Ascending aorta (tissue), 2 donors: Measurements from ENCODE around the gene MIGA1. TPM values are rescaled to one million over a fixed set of nuclear protein-coding genes. Genes with fewer than 3 reads are reported as not detected.

ENCODE experiments used
- DNase-seq, 2 donors: peaks; one replicate each; pipeline ENCODE4 v3.0.0-alpha.2; 2019; ENCODE audit warnings: low spot score in 2 of 2
- H3K27ac ChIP-seq, 2 donors: fragments of 200-600 bp; sonication (generic); one replicate each; pipeline ENCODE4 v1.5.1; 2016 to 2017; ENCODE audit warnings: mild to moderate bottlenecking in 1 of 2
- H3K27me3 ChIP-seq: fragments of 200-600 bp; sonication (generic); one replicate; pipeline ENCODE4 v1.5.1; 2017
- H3K36me3 ChIP-seq, 2 donors: fragments of 200-600 bp; sonication (generic); one replicate each; pipeline ENCODE4 v1.5.1; 2016
- H3K4me1 ChIP-seq, 2 donors: fragments of 200-600 bp; sonication (generic); one replicate each; pipeline ENCODE4 v1.5.1; 2016 to 2017; ENCODE audit warnings: mild to moderate bottlenecking in 1 of 2
- H3K4me3 ChIP-seq, 2 donors: fragments of 200-600 bp; sonication (generic); one replicate each; pipeline ENCODE4 v1.5.1; 2016 to 2017; ENCODE audit warnings: mild to moderate bottlenecking in 1 of 2
- H3K9me3 ChIP-seq, 2 donors: fragments of 200-600 bp; sonication (generic); one replicate each; pipeline ENCODE4 v1.5.1; 2016
- CTCF ChIP-seq, 3 experiments: fragments of 200-600 bp in 2 of 3; fragments of 450-650 bp in 1 of 3; sonication (generic) in 2 of 3; IDR thresholded peaks; one replicate each; pipeline ENCODE4 v1.5.1; 2016 to 2019; ENCODE audit warnings: antibody characterized with exemption in 3 of 3, mild to moderate bottlenecking in 1 of 3, moderate library complexity in 1 of 3
- intact Hi-C: fragments of 100-400 bp; cut with DNase I; formaldehyde crosslinking; loops from one replicate; pipeline ENCODE4 v1.15.1; 2023
- total RNA-seq: library from RNA; depleted of rRNA; stranded (reverse); fragments of >200 nt; gene quantifications from one replicate; pipeline ENCODE4 v1.1.0, GENCODE V29; 2016

Gene MIGA1
- 13.1 TPM for total RNA-seq

GRCh38 chr1:77779529-77780281, at the start of gene MIGA1:
MIGA1 (plus strand) TSS chr1:77779649; CDS start chr1:77783253, 3,604 bp downstream.
- peaks cover 0 to 3% of the 10 kb centered on the region in 2 donors for H3K4me1 ChIP-seq
- no peaks in the 10 kb centered on the region for H3K27me3 ChIP-seq
- peak within 1 kb of the TSS; percentile 84 to 92 for H3K4me3 ChIP-seq
- no peaks in the 10 kb centered on the region for H3K9me3 ChIP-seq
- TF ChIP-seq CTCF (IDR thresholded peaks at IDR 0.05) = no peak
- peaks cover 4 to 8% of the 10 kb centered on the region in 2 donors for H3K36me3 ChIP-seq
- peak; percentile 57 to 93 for DNase-seq
- peak within 1 kb of the TSS; percentile 72 to 78 for H3K27ac ChIP-seq
- intact Hi-C loops = loop anchor here (1.0 to 2.0 kb wide), 2 partner anchors 20 to 109 kb away; partner anchors contain the start of genes NEXN and USP33

GRCh38 chr1:77732090-77732489, 47.4 kb upstream of the MIGA1 start:
- no peak for TF ChIP-seq CTCF (IDR thresholded peaks at IDR 0.05)
- no peaks in the 10 kb centered on the region for H3K27me3 ChIP-seq
- no peak overlapping the region for H3K27ac ChIP-seq
- H3K36me3 ChIP-seq = peaks cover 27 to 43% of the 10 kb centered on the region in 2 donors
- H3K4me3 ChIP-seq = no peak overlapping the region
- DNase-seq = no peak
- no peaks in the 10 kb centered on the region for H3K9me3 ChIP-seq
- intact Hi-C loops = no loop called here
- no peaks in the 10 kb centered on the region for H3K4me1 ChIP-seq

- H3K4me3 ChIP-seq = no peak overlapping the region
- H3K36me3 ChIP-seq = peaks cover 21 to 29% of the 10 kb centered on the region in 2 donors
- no peak overlapping the region for H3K27ac ChIP-seq
- intact Hi-C loops = no loop called here
- no peak for DNase-seq
- no peak for TF ChIP-seq CTCF (IDR thresholded peaks at IDR 0.05)
- H3K27me3 ChIP-seq = no peaks in the 10 kb centered on the region
- no peaks in the 10 kb centered on the region for H3K9me3 ChIP-seq
- no peaks in the 10 kb centered on the region for H3K4me1 ChIP-seq
Observed at GRCh38 chr1:77739235-77739634, 40.2 kb upstream of the MIGA1 start.

- intact Hi-C loops = no loop called here
- no peak for TF ChIP-seq CTCF (IDR thresholded peaks at IDR 0.05)
- DNase-seq = no peak
Observed at GRCh38 chr1:77741316-77741715, 38.1 kb upstream of the MIGA1 start.

GRCh38 chr1:77742011-77742555, 37.4 kb upstream of the MIGA1 start:
- DNase-seq = no peak
- intact Hi-C loops = no loop called here
- H3K27ac ChIP-seq = no peak overlapping the region
- TF ChIP-seq CTCF (IDR thresholded peaks at IDR 0.05) = no peak
- H3K4me3 ChIP-seq = no peak overlapping the region
- H3K36me3 ChIP-seq = peaks cover 16 to 29% of the 10 kb centered on the region in 2 donors
- H3K9me3 ChIP-seq = no peaks in the 10 kb centered on the region
- no peaks in the 10 kb centered on the region for H3K27me3 ChIP-seq
- H3K4me1 ChIP-seq = no peaks in the 10 kb centered on the region

More at GRCh38 chr1:77741316-77741715, 38.1 kb upstream of the MIGA1 start:
- Histone ChIP-seq H3K4me3 (no peak overlapping the region), H3K4me1 (no peaks in the 10 kb centered on the region), H3K9me3 (no peaks in the 10 kb centered on the region), H3K36me3 (peaks cover 16 to 29% of the 10 kb centered on the region in 2 donors), H3K27me3 (no peaks in the 10 kb centered on the region), H3K27ac (no peak overlapping the region)
